NCI-H1105 (cell line): ENCODE data around the gene CASP4.
"Not testable (repeated sequence)": the region's sequence is repeated elsewhere in the genome, so short reads cannot be mapped to it uniquely, and the experiment has no call there.

ENCODE experiments used
- DNase-seq: peaks from one replicate; lab custom pipeline; 2025; lab: John Stamatoyannopoulos, UW

Gene CASP4

DNA sequence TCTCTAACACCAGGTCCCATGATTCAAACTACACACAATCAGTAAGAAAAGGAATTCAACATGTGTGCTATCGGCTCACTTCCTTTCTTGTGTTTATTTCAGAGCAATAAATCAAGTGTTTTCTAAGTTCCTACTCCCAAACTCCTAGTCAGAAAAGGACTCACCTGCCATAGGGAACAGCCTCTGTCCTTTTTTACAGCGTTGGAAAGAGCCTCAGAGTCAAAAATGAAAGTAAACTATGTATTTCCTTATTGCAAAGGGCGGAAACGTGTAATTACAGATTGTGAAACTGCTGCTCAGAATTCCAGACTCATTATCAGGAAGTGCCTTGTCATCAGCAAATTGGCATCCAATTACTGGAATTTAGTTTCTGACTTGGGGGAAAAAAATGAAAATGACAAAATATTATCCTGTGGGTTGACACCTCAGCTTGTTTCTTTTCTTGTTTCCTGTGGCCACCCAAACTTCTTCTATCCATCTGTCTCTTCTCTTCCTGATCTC lies at the start of gene CASP4:
CASP4 (minus strand) TSS at position 220 of the 501 bp plus-strand sequence; CDS start at position 171, 49 bp downstream.
- DNase-seq, result peak; percentile 33

DNA sequence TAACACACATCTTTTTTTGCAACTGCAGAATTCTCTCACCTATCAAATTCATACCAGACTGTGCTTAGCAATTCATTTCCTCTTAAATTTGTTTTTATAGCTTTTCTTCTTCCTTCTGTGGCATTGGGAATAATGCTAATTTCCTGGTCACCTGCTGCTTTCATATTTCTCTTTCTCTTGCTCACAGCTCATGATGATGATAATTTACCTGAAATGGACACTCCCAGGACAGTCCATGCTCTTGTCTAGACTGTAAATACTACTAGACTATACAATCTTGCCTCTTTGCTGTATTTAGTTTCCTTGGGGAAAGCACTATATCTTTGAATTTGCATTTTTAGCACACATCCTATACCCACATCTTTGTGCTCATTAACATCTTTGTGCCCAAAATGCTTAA lies 39.1 kb upstream of the CASP4 start:
- DNase-seq, result no peak

DNA sequence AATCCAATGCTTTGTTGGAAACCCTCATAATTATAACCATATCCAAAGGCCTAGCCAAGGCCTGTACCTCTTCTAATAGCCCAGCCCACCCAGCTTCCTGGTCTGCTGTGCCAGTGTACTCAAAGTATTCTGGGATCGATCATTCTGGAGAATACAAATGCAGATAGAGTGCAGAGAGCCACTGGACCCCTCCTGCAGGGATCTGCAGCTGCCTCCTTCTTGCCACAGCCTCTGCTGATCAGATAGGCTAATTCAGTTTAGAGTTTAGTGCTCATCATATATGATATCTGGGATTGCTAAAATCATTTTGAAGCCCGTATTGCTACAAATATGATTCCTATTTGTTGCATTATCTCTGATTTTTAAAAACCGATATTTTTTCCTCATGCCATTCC lies 37.1 kb upstream of the CASP4 start:
- no peak for DNase-seq

DNA sequence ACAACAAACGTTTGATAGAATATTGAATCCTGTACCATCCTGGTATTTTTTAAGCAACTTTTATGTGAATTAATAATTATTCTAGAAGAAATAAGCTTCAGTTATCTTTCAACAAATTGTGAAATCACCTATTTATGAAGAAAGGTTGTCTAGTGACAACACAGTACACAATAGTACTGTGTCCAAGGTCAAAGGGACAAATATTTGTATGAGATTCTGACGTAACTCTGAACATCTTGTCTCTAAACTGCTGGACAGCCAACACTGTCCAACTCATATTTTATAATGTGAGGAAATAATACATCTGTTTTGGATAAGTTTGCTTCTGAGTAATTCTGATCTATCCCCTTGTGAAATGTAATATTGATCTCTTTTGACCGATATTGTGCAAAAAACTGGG lies 35.6 kb upstream of the CASP4 start:
- no peak for DNase-seq

DNA sequence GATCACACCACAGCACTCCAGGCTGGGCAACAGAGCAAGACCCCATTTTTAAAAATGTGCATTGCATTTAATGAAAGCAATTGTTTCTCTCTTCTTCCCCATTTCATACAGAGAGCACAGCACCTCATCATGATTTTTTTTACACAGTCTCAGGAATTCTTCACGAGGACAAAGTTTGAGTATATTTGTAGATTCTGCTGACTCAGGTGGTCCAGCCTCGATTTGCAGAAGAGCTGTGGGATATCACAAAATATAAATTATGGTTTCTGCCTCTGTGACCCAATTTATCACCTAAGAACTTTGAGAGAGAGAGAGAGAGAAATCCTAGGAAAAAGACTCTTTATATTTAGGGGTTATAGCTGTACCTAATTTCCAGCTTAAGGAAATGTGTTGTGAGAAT lies 34.8 kb upstream of the CASP4 start:
- DNase-seq, result no peak

DNA sequence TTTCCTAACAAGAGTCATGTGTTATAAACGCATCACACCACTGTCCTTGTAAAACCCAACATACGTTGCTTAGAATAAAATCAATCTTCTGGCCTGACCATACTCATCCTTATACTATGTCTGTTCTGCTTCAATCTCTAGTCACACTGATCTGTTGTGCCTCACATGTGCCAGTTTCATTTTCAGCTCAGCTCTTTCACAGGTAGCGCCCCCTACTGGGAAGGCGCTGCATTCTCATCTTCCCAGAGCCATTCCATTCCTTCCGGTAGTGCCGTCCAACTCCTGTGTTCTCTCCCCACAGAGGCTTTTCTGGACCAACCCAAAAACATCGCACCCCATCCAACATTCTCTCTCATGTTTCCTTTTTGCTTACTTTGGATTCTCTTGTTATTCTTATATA lies 32.4 kb upstream of the CASP4 start:
- DNase-seq, result no peak

DNA sequence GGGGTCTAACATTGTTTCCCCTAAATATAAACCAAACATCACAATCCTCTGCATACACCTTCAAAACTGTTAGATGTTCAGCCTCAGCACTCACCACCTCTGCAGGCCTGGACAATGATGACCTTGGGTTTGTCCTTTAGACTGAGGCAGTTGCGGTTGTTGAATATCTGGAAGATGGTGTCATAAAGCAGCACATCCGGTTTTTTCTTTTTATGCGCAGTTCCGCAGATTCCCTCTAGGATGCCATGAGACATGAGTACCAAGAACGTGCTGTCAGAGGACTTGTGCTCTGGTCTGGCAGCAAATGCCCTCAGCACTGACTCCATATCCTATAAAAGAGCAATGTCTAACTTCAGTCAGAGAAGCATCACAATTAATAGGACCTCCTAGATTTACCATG lies 31.8 kb upstream of the CASP4 start:
- no peak for DNase-seq

DNA sequence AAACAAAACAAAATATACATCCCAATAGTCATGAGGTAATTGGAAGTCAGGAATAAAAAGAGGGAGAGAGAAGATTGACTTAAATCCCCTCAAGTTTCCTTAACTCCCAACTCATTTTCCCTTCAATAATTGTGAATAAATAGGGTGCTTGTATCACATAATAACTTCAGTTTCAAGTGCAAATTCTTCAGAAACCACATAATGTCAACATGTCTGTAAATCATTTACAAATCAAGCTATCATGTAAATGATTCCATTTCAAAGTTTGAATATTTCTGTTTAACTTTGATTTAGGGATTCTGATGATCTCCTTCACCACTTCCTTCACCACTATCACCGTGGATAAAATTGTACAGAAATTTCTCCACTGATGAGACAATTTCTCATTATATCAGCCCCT lies 31.3 kb upstream of the CASP4 start:
- no peak for DNase-seq

DNA sequence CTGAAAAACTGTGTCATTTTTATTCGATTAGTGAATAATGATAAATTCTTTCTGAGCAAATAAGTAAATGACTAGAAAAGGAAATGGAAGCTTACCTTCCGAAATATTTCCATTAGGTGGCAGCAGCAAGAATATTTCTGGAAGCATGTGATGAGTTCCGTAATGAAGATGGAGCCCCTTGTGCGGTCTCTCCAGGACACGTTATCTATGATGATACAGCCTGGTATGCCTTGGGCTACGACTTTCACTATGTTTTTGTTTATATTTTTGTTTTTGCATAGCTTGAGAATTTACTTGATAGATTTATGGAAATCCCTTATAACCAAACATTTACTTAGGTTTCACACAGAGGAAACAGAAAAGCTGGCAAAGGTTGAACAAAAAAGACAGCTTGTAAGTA lies 28.9 kb upstream of the CASP4 start:
- DNase-seq, result no peak

DNA sequence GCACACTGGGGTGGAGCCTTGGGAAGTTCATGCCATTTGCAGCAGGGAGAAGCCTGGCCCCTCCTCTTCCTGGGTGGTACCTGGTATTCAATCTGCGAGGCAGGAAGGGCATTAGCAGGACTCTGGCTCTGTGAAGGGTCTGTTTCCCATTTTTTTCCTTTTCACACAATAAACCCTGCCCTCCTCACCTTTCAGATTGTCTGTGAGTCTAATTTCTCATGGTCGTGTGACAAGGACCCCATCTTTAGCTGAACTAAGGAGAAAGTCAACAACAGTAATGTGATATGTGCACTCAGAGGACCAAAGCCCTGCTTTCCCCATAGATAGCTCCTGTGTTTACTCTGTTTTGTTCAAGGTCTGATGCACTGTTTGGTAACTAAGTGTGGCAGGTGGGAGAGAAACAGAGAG lies 26.6 kb upstream of the CASP4 start:
- DNase-seq, result peak; percentile 24

DNA sequence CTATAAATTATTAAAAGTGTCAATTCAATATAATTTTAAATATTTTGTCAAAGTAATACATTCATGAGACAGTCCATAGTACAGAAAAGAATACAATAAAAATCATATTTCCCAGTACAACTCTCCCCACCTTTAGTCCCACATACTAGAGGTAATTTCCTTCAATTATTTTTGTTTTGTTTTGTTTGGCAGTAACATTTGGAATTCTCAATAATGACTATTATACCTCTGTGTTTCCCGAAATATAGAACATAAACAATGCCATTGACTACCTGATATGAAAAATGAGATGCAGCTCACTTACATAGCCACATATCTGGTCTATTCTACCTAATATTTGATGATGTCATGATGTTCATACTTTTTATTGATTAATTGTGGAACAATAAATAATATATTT lies 24.4 kb upstream of the CASP4 start:
- DNase-seq, result no peak

DNA sequence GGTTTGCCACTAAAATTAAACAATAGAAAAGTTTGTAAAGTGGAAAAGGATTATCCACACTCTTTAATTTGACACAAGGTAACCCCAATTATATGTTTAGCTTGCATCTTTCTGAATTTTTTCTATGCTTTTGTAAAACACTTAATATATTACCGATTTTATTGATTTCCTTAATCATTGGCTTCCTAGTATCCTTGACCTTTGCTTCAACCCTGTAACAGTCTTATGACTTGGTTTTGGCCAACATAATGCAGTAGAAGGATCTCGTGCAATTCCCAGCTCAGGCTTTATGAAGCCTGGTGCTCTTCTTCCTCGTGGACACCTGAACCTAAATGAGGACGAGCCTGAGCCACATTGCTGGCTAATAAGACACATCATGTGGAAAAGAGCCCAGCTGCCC lies 23.6 kb upstream of the CASP4 start:
- no peak for DNase-seq

DNA sequence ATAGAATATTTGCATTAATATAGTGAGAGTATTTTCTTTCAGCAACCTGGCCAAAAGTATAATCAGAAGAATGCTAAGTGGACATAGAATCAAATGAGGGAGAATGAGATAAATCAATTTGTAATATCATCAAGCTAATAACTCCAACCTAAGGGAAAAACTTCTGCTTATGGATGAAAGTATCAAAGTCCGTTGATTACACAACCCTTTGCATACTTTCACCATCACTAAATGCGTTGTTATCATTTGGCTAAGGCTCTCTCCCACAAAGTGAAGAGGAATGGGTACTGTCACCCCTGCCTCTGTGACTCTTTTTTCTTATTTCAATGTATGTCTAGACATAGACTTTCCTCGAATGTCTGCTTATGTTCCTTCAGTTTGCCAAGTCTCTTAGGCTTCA lies 16.4 kb upstream of the CASP4 start:
- DNase-seq, result no peak

DNA sequence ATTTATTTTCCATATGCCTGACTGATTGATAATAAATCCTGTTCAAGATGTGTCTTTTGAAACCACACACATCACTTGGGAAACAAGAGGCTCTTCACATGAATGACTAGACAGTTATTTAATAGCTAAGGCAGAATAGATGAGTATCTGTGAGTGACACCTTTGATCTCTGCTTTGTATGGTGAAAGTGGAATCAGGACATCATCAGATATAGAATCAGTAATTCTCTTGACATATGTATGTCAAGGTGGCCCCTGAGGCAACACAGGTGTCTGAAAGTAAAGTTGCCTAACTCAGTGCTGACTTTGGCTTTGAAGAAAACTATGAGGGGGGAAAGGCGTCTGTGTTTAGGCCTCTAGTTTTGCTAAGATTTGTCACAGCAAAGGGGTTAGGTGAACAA lies 11.5 kb upstream of the CASP4 start:
- DNase-seq, result no peak

DNA sequence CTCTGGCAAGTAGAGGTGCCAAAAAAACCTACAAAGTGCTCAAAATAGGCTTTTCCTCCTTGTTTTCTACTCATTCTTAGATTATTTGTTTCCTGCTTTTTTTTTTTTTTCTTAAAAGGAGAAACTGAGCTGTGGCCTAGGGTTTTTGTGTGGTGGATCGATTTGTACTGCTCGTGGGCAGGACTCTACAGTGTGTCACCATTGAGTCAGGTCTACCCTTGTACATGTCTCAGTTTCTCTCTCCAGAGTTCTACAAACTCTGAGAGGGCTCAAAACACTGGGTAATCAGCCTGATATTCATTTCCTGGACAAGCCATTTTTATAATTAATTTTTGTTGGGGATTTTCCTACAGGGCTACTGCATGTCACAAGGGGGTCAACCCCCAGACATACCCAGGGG lies 5.2 kb upstream of the CASP4 start:
- no peak for DNase-seq

DNA sequence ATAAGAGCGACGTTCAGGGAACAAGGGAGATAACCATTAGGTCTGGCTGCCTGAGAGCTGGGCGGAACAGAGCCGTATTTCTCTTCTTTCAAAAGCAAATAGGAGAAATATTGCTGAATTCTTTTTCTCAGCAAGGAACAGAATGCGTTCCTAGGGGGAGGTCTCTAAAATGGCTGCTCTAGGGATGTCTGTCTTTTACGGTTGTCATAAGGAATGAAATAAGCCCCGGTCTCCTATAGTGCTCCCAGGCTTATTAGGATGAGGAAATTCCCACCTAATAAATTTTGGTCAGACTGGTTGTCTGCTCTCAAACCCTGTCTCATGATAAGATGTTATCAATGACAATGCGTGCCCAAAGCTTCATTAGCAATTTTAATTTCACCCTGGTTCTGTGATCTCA lies 4.5 kb upstream of the CASP4 start:
- not testable (repeated sequence) for DNase-seq

DNA sequence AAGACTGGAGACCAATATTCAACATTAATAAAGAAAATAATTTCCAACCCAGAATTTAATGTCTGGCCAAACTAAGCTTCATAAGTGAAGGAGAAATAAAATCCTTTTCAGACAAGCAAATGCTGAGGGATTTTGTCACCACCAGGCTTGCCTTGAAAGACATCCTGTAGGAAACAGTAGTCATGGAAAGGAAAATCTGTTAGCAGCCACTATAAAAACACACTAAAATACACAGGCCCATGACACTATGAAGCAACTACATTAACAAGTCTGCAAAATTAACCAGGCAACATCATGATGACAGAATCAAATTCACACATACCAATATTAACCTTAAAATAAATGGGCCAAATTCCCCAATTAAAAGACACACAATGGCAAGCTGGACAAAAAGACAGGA lies 2.4 kb upstream of the CASP4 start:
- DNase-seq, result no peak

DNA sequence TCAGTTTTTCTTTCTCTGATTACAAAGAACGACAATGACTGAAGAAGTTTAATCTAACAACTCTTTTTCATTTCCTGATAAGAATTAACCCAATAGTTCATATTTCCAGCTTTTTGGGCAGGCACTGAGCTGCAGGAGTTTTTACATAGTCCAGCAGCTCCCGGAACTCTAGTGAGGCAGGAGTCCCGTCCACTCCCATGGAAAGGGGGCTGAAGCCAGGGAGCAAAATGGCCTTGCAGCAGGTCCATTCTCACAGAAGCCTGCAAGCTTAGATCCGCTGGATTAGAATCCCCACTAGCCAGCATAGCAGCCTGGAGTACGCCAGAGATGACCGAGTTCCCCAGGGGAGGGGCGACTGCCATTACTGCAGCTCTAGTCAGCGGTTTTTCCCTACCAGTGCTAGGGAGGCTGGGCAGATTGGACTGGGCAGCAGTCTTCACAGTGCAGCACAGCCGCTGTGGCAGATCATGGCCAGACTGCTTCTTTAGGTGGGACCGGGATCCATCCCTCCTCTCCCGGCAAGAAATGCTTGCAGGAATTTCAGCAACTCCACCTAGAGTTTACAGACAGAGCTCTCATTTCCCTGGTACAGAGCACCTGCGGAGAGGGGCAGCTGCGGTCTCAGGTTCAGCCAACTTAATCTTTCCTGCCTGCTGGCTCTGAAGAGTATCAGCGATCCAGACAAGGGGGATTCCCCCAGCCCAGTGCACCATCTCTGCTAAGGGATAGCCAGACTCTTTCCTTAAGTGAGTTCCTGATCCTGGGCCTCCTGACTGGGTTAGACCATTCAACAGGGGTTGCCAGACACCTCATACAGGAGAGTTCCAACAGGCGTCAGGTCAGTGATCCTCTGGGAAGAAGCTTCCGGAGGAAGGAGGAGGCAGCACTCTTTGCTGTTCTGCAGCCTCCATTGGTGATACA lies 742 bp upstream of the CASP4 start:
- DNase-seq, result no peak

DNA sequence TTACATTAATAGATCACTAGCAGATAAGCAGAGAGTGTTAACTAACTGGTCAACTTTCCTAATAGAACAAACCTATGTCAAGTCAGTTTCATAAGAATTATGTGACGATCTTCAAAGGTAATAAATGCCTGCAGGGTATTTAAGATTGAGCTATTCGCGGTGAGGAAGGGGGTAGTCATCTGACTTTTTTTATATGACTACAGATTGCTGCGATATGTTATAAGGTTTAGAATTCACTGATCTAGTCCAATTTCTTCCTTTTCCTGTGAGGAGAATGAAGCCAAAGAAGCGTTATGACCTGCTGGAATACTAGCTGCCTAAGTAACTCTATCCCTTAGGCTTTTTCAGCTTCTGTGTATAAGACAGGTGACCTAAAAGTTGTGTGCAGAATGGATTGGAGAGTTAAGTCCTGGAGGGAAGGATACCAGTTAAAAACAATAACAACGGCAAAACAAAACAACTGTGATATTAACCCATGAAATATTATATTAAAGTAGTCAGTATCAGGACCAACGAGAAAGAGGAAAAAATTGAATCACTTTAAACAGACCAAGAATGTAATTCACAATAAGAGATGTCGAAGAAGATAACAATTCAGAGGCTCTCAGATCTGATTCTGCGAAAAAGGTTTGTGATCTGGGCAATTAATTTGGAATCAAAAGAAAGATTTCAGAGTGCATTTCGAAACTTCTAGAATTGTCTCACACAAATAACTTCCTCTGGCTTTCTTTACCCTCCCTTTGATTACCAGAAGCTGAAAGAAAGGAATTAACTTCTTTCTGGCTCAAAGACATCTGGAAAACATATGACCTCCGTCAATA lies 630 bp downstream of the CASP4 start:
- DNase-seq, result no peak

DNA sequence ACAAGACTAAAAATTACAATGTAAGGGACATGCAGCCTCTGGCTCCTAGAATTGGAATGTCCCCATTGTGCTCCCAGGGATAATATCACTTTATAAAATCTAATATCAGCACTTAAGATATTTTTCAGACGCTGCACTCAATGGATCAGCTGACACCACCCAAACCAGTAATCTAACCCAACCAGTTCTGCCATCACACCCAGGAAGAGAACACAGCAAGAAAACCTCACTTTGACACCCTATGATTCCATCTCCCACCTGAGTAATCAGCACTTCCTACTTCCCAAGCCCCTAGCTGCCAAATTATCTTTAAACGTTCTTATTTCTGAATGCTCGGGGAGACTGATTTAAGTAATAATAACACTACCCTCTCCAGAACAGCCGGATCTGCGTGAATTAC lies 2.6 kb downstream of the CASP4 start:
- no peak for DNase-seq

DNA sequence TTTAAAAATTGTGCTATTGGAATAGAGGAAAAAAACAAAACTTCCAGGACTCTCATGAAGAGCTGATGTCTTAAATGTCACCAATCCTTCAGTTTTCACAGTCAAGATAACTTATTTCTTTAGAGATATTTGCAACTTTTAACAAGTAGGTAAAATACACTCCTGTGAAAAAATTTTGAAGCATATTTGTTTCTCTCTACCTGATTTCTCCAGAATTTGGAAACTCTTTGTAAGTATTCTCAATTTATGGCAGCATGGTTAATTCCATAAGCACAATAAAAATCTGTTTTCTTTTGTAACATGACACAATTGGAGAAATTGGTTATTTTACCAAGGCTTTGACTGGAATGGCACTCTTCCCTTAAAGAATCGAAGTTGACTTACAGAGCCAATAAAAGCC lies 4.1 kb downstream of the CASP4 start:
- DNase-seq, result no peak

DNA sequence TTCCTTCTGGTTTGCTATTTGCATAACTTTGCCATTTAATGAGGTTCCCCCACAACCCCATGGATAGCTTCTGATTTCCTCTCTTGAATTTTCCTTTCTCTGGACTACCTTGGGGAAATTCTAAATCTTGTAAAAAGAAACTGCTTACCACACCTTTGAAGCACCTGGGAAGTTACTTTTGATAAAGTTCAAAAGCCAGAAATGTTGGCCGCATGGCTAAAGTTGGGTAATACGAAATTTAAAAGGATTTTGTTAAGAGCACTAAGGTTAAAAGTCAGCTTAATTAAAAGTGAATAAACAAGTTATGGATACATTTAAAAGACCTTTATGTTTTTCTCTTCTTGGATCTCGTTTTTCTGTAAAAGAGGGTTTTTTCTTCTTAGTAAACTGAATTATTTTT lies 5.5 kb downstream of the CASP4 start:
- no peak for DNase-seq

DNA sequence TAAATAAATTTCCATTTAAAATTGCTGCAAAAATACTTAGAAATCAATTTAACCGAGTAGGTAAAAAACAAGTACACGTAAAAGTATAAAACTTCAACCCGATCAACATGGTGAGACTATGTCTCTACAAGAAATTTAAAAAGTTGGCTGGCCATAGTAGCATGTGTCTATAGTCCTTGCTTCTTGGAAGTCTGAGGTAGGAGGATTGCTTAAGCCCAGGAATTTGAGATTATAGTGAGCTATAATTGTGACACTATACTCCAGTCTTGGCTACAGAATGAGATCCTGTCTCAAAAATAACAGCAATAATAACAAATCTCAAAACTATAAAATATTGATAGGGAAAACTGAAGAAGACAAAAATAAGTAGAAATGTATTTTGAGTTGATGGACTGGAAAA lies 11.1 kb downstream of the CASP4 start:
- DNase-seq, result no peak
